HCT116 (cell line): ENCODE measurements around the gene PAX2. TPM values are rescaled to one million over a fixed set of nuclear protein-coding genes. Genes with fewer than 3 reads are reported as not detected.

ENCODE experiments used
- ATAC-seq: fragments of 200-7000 bp; cut with Tn5 transposase; 2 replicates; pipeline ENCODE4 v1.9.1; 2020; ENCODE audit warnings: mild to moderate bottlenecking, moderate library complexity
- BruUV-seq: library from RNA; stranded (reverse); fragments of 400-500 nt; replicated peaks from 2 replicates; lab custom pipeline; 2021; lab: Mats Ljungman, UMichigan
- CTCF ChIA-PET: fragments of 300-600 bp; sonication (Branson Sonifier 250); formaldehyde crosslinking; loops from one replicate; lab custom pipeline; 2021; ENCODE audit warnings: antibody characterized with exemption; lab: Charles Lee
- POLR2A ChIA-PET: fragments of 300-600, 350-600 bp; sonication (Branson Sonifier 250); formaldehyde crosslinking; loops from one replicate; lab custom pipeline; 2021; ENCODE audit warnings: antibody characterized with exemption; lab: Charles Lee
- RAD21 ChIA-PET, 2 experiments: fragments of 300-600 bp; sonication (Branson Sonifier 250); formaldehyde crosslinking; loops; one replicate each; lab custom pipeline; 2023; ENCODE audit warnings: low total read pairs in 2 of 2; ENCODE audit not compliant: uncharacterized antibody in 2 of 2, unreplicated experiment in 2 of 2, low non-redundant PET in 1 of 2; lab: Charles Lee
- DNase-seq: peaks from one replicate; pipeline ENCODE4 v3.0.0-alpha.2; 2010; ENCODE audit warnings: low read depth, low spot score
- H2AFZ ChIP-seq: fragments of 200-600 bp; shearing (Covaris generic), sonication (generic); 2 replicates; pipeline ENCODE4 v1.6.1; 2017; ENCODE audit warnings: low read depth, mixed run types, mixed read lengths, antibody characterized with exemption, low read length; ENCODE audit not compliant: poor library complexity, severe bottlenecking
- H3K27ac ChIP-seq: 2 replicates; pipeline ENCODE4 v1.5.1; 2012; ENCODE audit warnings: low read depth, low read length
- H3K27me3 ChIP-seq: fragments of 200-600 bp; sonication (generic); 2 replicates; pipeline ENCODE4 v1.6.1; 2016; ENCODE audit warnings: mixed run types, low read length, mixed read lengths; ENCODE audit not compliant: insufficient read depth
- H3K36me3 ChIP-seq, 2 experiments: fragments of 200-500 bp in 1 of 2; fragments of 200-600 bp in 1 of 2; sonication (Bioruptor generic) in 1 of 2; sonication (generic) in 1 of 2; 2 replicates each; pipeline versions ENCODE4 v1.5.1 to v1.6.1; 2014 to 2016; ENCODE audit warnings: low read length in 2 of 2, inconsistent platforms in 1 of 2, mixed read lengths in 1 of 2, mixed run types in 1 of 2; ENCODE audit not compliant: insufficient read depth in 2 of 2, control insufficient read depth in 1 of 2
- H3K4me1 ChIP-seq, 2 experiments: fragments of 200-600 bp in 1 of 2; sonication (generic) in 1 of 2; 2 replicates each; pipeline versions ENCODE4 v1.5.1 to v1.6.1; 2012 to 2017; ENCODE audit warnings: low read length in 2 of 2, inconsistent platforms in 1 of 2, mild to moderate bottlenecking in 1 of 2, mixed read lengths in 1 of 2, mixed run types in 1 of 2, moderate library complexity in 1 of 2; ENCODE audit not compliant: insufficient read depth in 2 of 2, control insufficient read depth in 1 of 2
- H3K4me2 ChIP-seq: fragments of 200-600 bp; sonication (generic); 2 replicates; pipeline ENCODE4 v1.6.1; 2017; ENCODE audit warnings: mixed run types, low read length, mixed read lengths
- H3K4me3 ChIP-seq, 2 experiments: fragments of 200-600 bp in 1 of 2; sonication (generic) in 1 of 2; replicated peaks in 1 of 2; 2 replicates each; pipeline ENCODE4 v1.5.1; 2011 to 2016; ENCODE audit warnings: low read length in 2 of 2, control low read depth in 1 of 2, low read depth in 1 of 2, mild to moderate bottlenecking in 1 of 2, mixed read lengths in 1 of 2, mixed run types in 1 of 2
- H3K79me2 ChIP-seq: fragments of 200-600 bp; sonication (generic); 2 replicates; pipeline ENCODE4 v1.6.1; 2017; ENCODE audit warnings: mild to moderate bottlenecking, mixed run types, low read length, moderate library complexity, mixed read lengths; ENCODE audit not compliant: insufficient read depth
- H3K9ac ChIP-seq: fragments of 200-600 bp; sonication (generic); 2 replicates; pipeline ENCODE4 v1.6.1; 2016; ENCODE audit warnings: low read length, mixed read lengths
- H3K9me2 ChIP-seq: fragments of 200-600 bp; sonication (generic), shearing (Covaris generic); 2 replicates; pipeline ENCODE4 v1.6.1; 2017; ENCODE audit warnings: mixed run types, mild to moderate bottlenecking, moderate library complexity; ENCODE audit not compliant: insufficient read depth
- H3K9me3 ChIP-seq, 2 experiments: fragments of 200-500 bp in 1 of 2; fragments of 200-600 bp in 1 of 2; sonication (Bioruptor generic) in 1 of 2; sonication (generic) in 1 of 2; 2 replicates each; pipeline ENCODE4 v1.6.1; 2014 to 2017; ENCODE audit warnings: low read length in 2 of 2, mixed read lengths in 2 of 2, inconsistent platforms in 1 of 2, low read depth in 1 of 2, mild to moderate bottlenecking in 1 of 2, mixed run types in 1 of 2, moderate library complexity in 1 of 2; ENCODE audit not compliant: control insufficient read depth in 1 of 2, insufficient read depth in 1 of 2
- H4K20me1 ChIP-seq: fragments of 200-600 bp; sonication (generic), shearing (Covaris generic); 2 replicates; pipeline ENCODE4 v1.6.1; 2017; ENCODE audit warnings: mixed run types, mild to moderate bottlenecking, moderate library complexity; ENCODE audit not compliant: insufficient read depth
- CBX3 ChIP-seq: IDR thresholded peaks from 2 replicates; pipeline ENCODE4 v1.6.1; 2012; ENCODE audit warnings: low read depth
- EGR1 ChIP-seq: IDR thresholded peaks from 2 replicates; pipeline ENCODE4 v1.6.1; 2012; ENCODE audit warnings: low read depth
- ELF1 ChIP-seq: IDR thresholded peaks from 2 replicates; pipeline ENCODE4 v1.6.1; 2012; ENCODE audit warnings: low read depth, borderline replicate concordance
- EZH2 ChIP-seq: fragments of 200-600 bp; sonication (generic); IDR thresholded peaks from 2 replicates; pipeline ENCODE4 v1.6.1; 2017; ENCODE audit warnings: antibody characterized with exemption, mixed run types
- EZH2phosphoT487 ChIP-seq: fragments of 200-600 bp; IDR thresholded peaks from 2 replicates; pipeline ENCODE4 v1.6.1; 2018; ENCODE audit warnings: antibody characterized with exemption, borderline replicate concordance
- FOSL1 ChIP-seq: IDR thresholded peaks from 2 replicates; pipeline ENCODE4 v1.6.1; 2012; ENCODE audit warnings: low read depth
- MAX ChIP-seq: IDR thresholded peaks from 2 replicates; pipeline ENCODE4 v1.6.1; 2012
- POLR2A ChIP-seq: IDR thresholded peaks from 2 replicates; pipeline ENCODE4 v1.7.0; 2011; ENCODE audit warnings: borderline replicate concordance; ENCODE audit not compliant: insufficient read depth, insufficient read length; ENCODE audit errors: extremely low read depth
- POLR2AphosphoS5 ChIP-seq: IDR thresholded peaks from 2 replicates; pipeline ENCODE4 v1.6.1; 2011; ENCODE audit warnings: mild to moderate bottlenecking, low read depth, low read length, moderate library complexity
- REST ChIP-seq: IDR thresholded peaks from 2 replicates; pipeline ENCODE4 v1.6.1; 2012; ENCODE audit warnings: low read depth
- SIN3A ChIP-seq: IDR thresholded peaks from 2 replicates; pipeline ENCODE4 v1.6.1; 2012; ENCODE audit warnings: low read depth
- SP1 ChIP-seq: IDR thresholded peaks from 2 replicates; pipeline ENCODE4 v1.6.1; 2012; ENCODE audit warnings: low read depth
- SRF ChIP-seq: IDR thresholded peaks from 2 replicates; pipeline ENCODE4 v1.6.1; 2012; ENCODE audit warnings: low read depth
- TCF7L2 ChIP-seq: IDR thresholded peaks from 2 replicates; pipeline ENCODE4 v1.7.0; 2011; ENCODE audit warnings: borderline replicate concordance, inconsistent platforms; ENCODE audit not compliant: insufficient read depth, insufficient read length; ENCODE audit errors: extremely low read depth
- YY1 ChIP-seq: IDR thresholded peaks from 2 replicates; pipeline ENCODE4 v1.6.1; 2011; ENCODE audit warnings: low read length, low read depth, moderate library complexity, mild to moderate bottlenecking; ENCODE audit not compliant: insufficient replicate concordance; ENCODE audit errors: extremely low read depth
- ZBTB33 ChIP-seq: IDR thresholded peaks from 2 replicates; pipeline ENCODE4 v1.6.1; 2011; ENCODE audit warnings: mild to moderate bottlenecking, low read length, moderate library complexity; ENCODE audit not compliant: insufficient replicate concordance; ENCODE audit errors: extremely low read depth
- intact Hi-C: fragments of 100-400 bp; cut with micrococcal nuclease; formaldehyde crosslinking; loops from 2 replicates; pipeline ENCODE4 v1.10.0; 2022
- total RNA-seq: library from RNA; stranded (reverse); gene quantifications from one replicate; pipeline ENCODE4 v1.2.1, GENCODE V29; 2021; ENCODE audit not compliant: unreplicated experiment

Gene PAX2
- total RNA-seq, 1 experiment from 2014 or later, result 5.0 TPM

- Histone ChIP-seq H3K4me1 (no peaks in the 10 kb centered on the region), H3K9ac (no peak overlapping the region), H3K9me3 (no peaks in the 10 kb centered on the region), H2AFZ (no peak overlapping the region), H3K79me2 (no peaks in the 10 kb centered on the region), H3K27me3 (peaks cover 8% of the 10 kb centered on the region; the same call in 1 of the 2 replicates), H4K20me1 (no peaks in the 10 kb centered on the region), H3K4me3 (no peak overlapping the region), H3K4me2 (no peak overlapping the region), H3K36me3 (no peaks in the 10 kb centered on the region), H3K27ac (no peak overlapping the region), H3K9me2 (no peaks in the 10 kb centered on the region)
- CTCF ChIA-PET, result no interaction called here
- ATAC-seq, result no peak
- DNase-seq, result no peak
- no TSS peak for BruUV-seq
- TF ChIP-seq EGR1 (no peak), YY1 (no peak), POLR2A (no peak), SP1 (no peak), TCF7L2 (no peak), ZBTB33 (no peak), REST (no peak), FOSL1 (no peak), EZH2 (no peak), MAX (no peak), ELF1 (no peak), SRF (no peak), SIN3A (no peak), EZH2phosphoT487 (no peak), CBX3 (no peak), POLR2AphosphoS5 (no peak)
- POLR2A ChIA-PET, result no interaction called here
- intact Hi-C loops, result no loop called here
- RAD21 ChIA-PET, result no interaction called here
These were observed 91.9 kb downstream of the PAX2 start for GRCh38 chr10:100837300-100837699.
